Prostate gland (tissue), 2 donors: ENCODE measurements around the gene PAN3.

Experiments used
- POLR2A ChIP-seq: fragments of 450-650 bp; IDR thresholded peaks from one replicate; pipeline ENCODE4 v1.6.1; 2016; ENCODE audit warnings: antibody characterized with exemption, mild to moderate bottlenecking
- TF ChIP-seq, protein P1 (sequence below), 4 experiments: fragments of 200-600 bp in 2 of 4; fragments of 450-650 bp in 2 of 4; sonication (generic) in 2 of 4; IDR thresholded peaks; 1 replicate in 3 of 4; 2 replicates in 1 of 4; pipeline ENCODE4 v1.5.1; 2016 to 2019; ENCODE audit warnings: antibody characterized with exemption in 4 of 4, mild to moderate bottlenecking in 2 of 4, moderate library complexity in 2 of 4

DNA sequence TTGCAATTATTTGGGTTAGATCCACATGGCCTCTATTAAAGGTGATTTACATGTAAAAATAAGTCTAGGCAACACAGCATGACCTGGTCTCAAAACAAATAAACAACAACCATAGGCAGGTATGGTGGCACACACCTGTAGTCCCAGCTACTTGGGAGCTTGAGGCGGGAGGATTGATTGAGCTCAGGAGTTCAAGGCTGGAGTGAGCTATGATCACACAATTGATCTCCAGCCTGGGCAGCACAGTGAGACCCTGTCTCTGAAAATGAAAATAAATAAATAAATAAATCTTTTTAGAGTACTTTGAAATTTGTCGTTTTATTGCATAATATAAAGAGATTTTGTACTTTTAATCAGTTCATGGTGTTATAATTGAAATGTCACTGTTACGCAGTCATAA lies 93.3 kb downstream of the PAN3 start:
- no peak for TF ChIP-seq POLR2A
- TF ChIP-seq, protein P1, sequence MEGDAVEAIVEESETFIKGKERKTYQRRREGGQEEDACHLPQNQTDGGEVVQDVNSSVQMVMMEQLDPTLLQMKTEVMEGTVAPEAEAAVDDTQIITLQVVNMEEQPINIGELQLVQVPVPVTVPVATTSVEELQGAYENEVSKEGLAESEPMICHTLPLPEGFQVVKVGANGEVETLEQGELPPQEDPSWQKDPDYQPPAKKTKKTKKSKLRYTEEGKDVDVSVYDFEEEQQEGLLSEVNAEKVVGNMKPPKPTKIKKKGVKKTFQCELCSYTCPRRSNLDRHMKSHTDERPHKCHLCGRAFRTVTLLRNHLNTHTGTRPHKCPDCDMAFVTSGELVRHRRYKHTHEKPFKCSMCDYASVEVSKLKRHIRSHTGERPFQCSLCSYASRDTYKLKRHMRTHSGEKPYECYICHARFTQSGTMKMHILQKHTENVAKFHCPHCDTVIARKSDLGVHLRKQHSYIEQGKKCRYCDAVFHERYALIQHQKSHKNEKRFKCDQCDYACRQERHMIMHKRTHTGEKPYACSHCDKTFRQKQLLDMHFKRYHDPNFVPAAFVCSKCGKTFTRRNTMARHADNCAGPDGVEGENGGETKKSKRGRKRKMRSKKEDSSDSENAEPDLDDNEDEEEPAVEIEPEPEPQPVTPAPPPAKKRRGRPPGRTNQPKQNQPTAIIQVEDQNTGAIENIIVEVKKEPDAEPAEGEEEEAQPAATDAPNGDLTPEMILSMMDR (IDR thresholded peaks at IDR 0.05), result no peak
